ENCODE measurements around the gene C5orf15.

C5orf15 gene

DNA sequence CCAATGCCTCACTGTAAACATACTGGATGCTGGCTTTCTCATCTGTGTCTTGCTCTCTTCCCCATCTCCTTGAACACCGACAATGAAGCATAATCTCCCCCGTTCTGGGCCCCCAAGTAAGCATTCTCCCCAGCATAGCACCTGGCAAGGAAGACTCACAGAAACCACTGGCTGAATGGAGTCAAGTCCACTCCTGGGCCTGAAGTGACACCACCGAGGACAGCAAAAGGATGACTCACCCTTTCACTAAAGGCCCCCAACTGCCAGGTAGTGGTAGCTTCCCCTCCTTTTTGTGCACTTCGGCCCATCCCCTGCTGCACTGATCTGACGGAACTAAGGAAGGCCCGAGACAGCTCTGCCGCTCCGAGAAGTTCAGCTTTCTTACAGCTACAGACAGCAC is 26.9 kb upstream of the C5orf15 start:
- TF ChIP-seq ZFP3 (CRISPR knock-in tag; IDR thresholded peaks at IDR 0.05), result no peak
- TF ChIP-seq CSDC2 (CRISPR knock-in tag; IDR thresholded peaks at IDR 0.05), result no peak
- TF ChIP-seq ZFP30 (CRISPR knock-in tag; IDR thresholded peaks at IDR 0.05), result no peak
- TF ChIP-seq TSHZ2 (CRISPR knock-in tag; IDR thresholded peaks at IDR 0.05), result no peak
- TF ChIP-seq PATZ1 (CRISPR knock-in tag; IDR thresholded peaks at IDR 0.05; ENCODE audit: borderline replicate concordance), result no peak
- no peak for TF ChIP-seq ARNTL (CRISPR knock-in tag; IDR thresholded peaks at IDR 0.05; ENCODE audit: borderline replicate concordance, low read depth)
- TF ChIP-seq TCF4 (CRISPR knock-in tag; IDR thresholded peaks at IDR 0.05; ENCODE audit: borderline replicate concordance), result no peak
- no peak for TF ChIP-seq ZNF70 (CRISPR knock-in tag; IDR thresholded peaks at IDR 0.05)
- no peak for TF ChIP-seq ESRRG (CRISPR knock-in tag; IDR thresholded peaks at IDR 0.05)
- no peak for TF ChIP-seq ISL1 (CRISPR knock-in tag; IDR thresholded peaks at IDR 0.05)
- TF ChIP-seq ZNF565 (CRISPR knock-in tag; conservative IDR thresholded peaks at IDR 0.05; ENCODE audit: low read depth), result no peak
- no peak for TF ChIP-seq TOX (CRISPR knock-in tag; IDR thresholded peaks at IDR 0.05; ENCODE audit: borderline replicate concordance)
- no peak for TF ChIP-seq SNAI2 (CRISPR knock-in tag; IDR thresholded peaks at IDR 0.05)
- TF ChIP-seq OSR1 (CRISPR knock-in tag; IDR thresholded peaks at IDR 0.05), result no peak
- TF ChIP-seq, protein P1, sequence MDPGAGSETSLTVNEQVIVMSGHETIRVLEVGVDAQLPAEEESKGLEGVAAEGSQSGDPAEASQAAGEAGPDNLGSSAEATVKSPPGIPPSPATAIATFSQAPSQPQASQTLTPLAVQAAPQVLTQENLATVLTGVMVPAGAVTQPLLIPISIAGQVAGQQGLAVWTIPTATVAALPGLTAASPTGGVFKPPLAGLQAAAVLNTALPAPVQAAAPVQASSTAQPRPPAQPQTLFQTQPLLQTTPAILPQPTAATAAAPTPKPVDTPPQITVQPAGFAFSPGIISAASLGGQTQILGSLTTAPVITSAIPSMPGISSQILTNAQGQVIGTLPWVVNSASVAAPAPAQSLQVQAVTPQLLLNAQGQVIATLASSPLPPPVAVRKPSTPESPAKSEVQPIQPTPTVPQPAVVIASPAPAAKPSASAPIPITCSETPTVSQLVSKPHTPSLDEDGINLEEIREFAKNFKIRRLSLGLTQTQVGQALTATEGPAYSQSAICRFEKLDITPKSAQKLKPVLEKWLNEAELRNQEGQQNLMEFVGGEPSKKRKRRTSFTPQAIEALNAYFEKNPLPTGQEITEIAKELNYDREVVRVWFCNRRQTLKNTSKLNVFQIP (CRISPR knock-in tag; IDR thresholded peaks at IDR 0.05; ENCODE audit: borderline replicate concordance, low read depth), result no peak
- TF ChIP-seq PPARA (CRISPR knock-in tag; IDR thresholded peaks at IDR 0.05; ENCODE audit: borderline replicate concordance), result no peak
- TF ChIP-seq GLIS3 (CRISPR knock-in tag; IDR thresholded peaks at IDR 0.05), result no peak
- TF ChIP-seq RARB (CRISPR knock-in tag; IDR thresholded peaks at IDR 0.05), result no peak
- no peak for ATAC-seq

- TF ChIP-seq ZFP3 (CRISPR knock-in tag; IDR thresholded peaks at IDR 0.05) (no peak), TOX (CRISPR knock-in tag; IDR thresholded peaks at IDR 0.05; ENCODE audit: borderline replicate concordance) (no peak), GLIS3 (CRISPR knock-in tag; IDR thresholded peaks at IDR 0.05) (no peak), ZC3H10 (CRISPR knock-in tag; IDR thresholded peaks at IDR 0.05) (no peak), ISL1 (CRISPR knock-in tag; IDR thresholded peaks at IDR 0.05) (no peak), PPARA (CRISPR knock-in tag; IDR thresholded peaks at IDR 0.05; ENCODE audit: borderline replicate concordance) (no peak), SNAI2 (CRISPR knock-in tag; IDR thresholded peaks at IDR 0.05) (no peak), ZNF8 (CRISPR knock-in tag; IDR thresholded peaks at IDR 0.05) (no peak), ZNF70 (CRISPR knock-in tag; IDR thresholded peaks at IDR 0.05) (no peak), OSR1 (CRISPR knock-in tag; IDR thresholded peaks at IDR 0.05) (no peak), ZFP30 (CRISPR knock-in tag; IDR thresholded peaks at IDR 0.05) (no peak), RARB (CRISPR knock-in tag; IDR thresholded peaks at IDR 0.05) (no peak), ZNF565 (CRISPR knock-in tag; conservative IDR thresholded peaks at IDR 0.05; ENCODE audit: low read depth) (no peak), TSHZ2 (CRISPR knock-in tag; IDR thresholded peaks at IDR 0.05) (no peak)
- TF ChIP-seq, protein P2, sequence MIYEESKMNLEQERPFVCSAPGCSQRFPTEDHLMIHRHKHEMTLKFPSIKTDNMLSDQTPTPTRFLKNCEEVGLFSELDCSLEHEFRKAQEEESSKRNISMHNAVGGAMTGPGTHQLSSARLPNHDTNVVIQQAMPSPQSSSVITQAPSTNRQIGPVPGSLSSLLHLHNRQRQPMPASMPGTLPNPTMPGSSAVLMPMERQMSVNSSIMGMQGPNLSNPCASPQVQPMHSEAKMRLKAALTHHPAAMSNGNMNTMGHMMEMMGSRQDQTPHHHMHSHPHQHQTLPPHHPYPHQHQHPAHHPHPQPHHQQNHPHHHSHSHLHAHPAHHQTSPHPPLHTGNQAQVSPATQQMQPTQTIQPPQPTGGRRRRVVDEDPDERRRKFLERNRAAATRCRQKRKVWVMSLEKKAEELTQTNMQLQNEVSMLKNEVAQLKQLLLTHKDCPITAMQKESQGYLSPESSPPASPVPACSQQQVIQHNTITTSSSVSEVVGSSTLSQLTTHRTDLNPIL (CRISPR knock-in tag; IDR thresholded peaks at IDR 0.05; ENCODE audit: low read depth), result no peak
- TF ChIP-seq, protein P3, sequence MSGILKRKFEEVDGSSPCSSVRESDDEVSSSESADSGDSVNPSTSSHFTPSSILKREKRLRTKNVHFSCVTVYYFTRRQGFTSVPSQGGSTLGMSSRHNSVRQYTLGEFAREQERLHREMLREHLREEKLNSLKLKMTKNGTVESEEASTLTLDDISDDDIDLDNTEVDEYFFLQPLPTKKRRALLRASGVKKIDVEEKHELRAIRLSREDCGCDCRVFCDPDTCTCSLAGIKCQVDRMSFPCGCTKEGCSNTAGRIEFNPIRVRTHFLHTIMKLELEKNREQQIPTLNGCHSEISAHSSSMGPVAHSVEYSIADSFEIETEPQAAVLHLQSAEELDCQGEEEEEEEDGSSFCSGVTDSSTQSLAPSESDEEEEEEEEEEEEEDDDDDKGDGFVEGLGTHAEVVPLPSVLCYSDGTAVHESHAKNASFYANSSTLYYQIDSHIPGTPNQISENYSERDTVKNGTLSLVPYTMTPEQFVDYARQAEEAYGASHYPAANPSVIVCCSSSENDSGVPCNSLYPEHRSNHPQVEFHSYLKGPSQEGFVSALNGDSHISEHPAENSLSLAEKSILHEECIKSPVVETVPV (CRISPR knock-in tag; IDR thresholded peaks at IDR 0.05), result no peak
- no peak for ATAC-seq
Measured at GRCh38 chr5:133994990-133995333, 26.5 kb upstream of the C5orf15 start.
